Adrenal gland (tissue), 12 donors: Measurements from ENCODE around the gene PSMA5. TPM values are rescaled to one million over a fixed set of nuclear protein-coding genes. Genes with fewer than 3 reads are reported as not detected.
"Not testable (repeated sequence)": the region's sequence is repeated elsewhere in the genome, so short reads cannot be mapped to it uniquely, and the experiment has no call there.

ENCODE experiments used
- DNase-seq, 7 donors: peaks; one replicate each; pipeline ENCODE4 v3.0.0-alpha.2; 2019 to 2020
- H3K27ac ChIP-seq, 5 donors: fragments of 200-600 bp; sonication (generic) in 4 of 5; 1 replicate in 3 of 5; 2 replicates in 2 of 5; pipeline versions ENCODE4 v1.5.1 to v1.8.0; 2016 to 2020; ENCODE audit warnings: mild to moderate bottlenecking in 1 of 5
- H3K27me3 ChIP-seq: fragments of 200-600 bp; 2 replicates; pipeline ENCODE4 v1.8.0; 2021
- H3K36me3 ChIP-seq, 2 donors: fragments of 200-600 bp; replicated peaks in 1 of 2; 1 replicate in 1 of 2; 2 replicates in 1 of 2; pipeline versions ENCODE4 v1.5.1 to v1.8.0; 2018 to 2022
- H3K4me1 ChIP-seq, 2 donors: fragments of 200-600 bp; replicated peaks in 1 of 2; 1 replicate in 1 of 2; 2 replicates in 1 of 2; pipeline versions ENCODE4 v1.5.1 to v1.8.0; 2018 to 2021
- H3K4me3 ChIP-seq, 4 donors: fragments of 200-600 bp; sonication (generic) in 3 of 4; one replicate each; pipeline ENCODE4 v1.5.1; 2016 to 2018
- H3K9me3 ChIP-seq, 3 donors: fragments of 200-600 bp; sonication (generic) in 1 of 3; replicated peaks in 1 of 3; 1 replicate in 2 of 3; 2 replicates in 1 of 3; pipeline versions ENCODE4 v1.5.1 to v1.8.0; 2016 to 2021
- POLR2A ChIP-seq, 2 donors: fragments of 450-650 bp; IDR thresholded peaks; one replicate each; pipeline ENCODE4 v1.6.1; 2017; ENCODE audit warnings: antibody characterized with exemption in 2 of 2, mild to moderate bottlenecking in 2 of 2, moderate library complexity in 1 of 2
- WGBS, 4 donors: extraction: QIAGEN DNeasy Blood & Tissue Kit in 2 of 4; methylation state at CpG; one replicate each; pipeline versions ENCODE4 v1.1.5 to v1.1.7; 2013 to 2017; 5-methylcytosine and 5-hydroxymethylcytosine counted together
- intact Hi-C, 2 donors: fragments of 100-400 bp; cut with DNase I; formaldehyde crosslinking; loops; one replicate each; pipeline versions ENCODE4 v1.14.1 to v1.15.0; 2022 to 2023
- polyA plus RNA-seq, 3 donors: library from polyadenylated mRNA; stranded (reverse); fragments of 200-250 nt in 2 of 3; fragments of 350-450 nt in 1 of 3; fragmentation: Illumina TruSeq in 1 of 3; extraction: RNeasy Lipid Tissue Mini Kit (QIAGEN cat#74804) in 1 of 3; gene quantifications; one replicate each; pipeline ENCODE4 v1.2.3, GENCODE V29; 2013 to 2014
- total RNA-seq, 9 donors: library from RNA; depleted of rRNA in 4 of 9; stranded (reverse); fragments of >200 nt in 4 of 9; fragments of 120-200 nt in 1 of 9; fragmentation: NEBNext Ultra II Directional in 1 of 9; extraction: Animal tissue kit (Norgen Biotek cat#: 25700) in 1 of 9; gene quantifications; one replicate each; pipeline versions ENCODE4 v1.1.0 to v1.2.4, GENCODE V29; 2013 to 2023
- TF ChIP-seq, protein P1 (sequence below), 6 experiments: fragments of 450-650 bp in 4 of 6; fragments of 200-600 bp in 2 of 6; sonication (generic) in 1 of 6; IDR thresholded peaks; 1 replicate in 5 of 6; 2 replicates in 1 of 6; pipeline versions ENCODE4 v1.5.1 to v1.8.0; 2016 to 2021; ENCODE audit warnings: antibody characterized with exemption in 6 of 6, mild to moderate bottlenecking in 2 of 6, moderate library complexity in 1 of 6
- donor health status: healthy with polysubstance abuse.
- donor health status: Bipolar disorder and iron deficiency.
- donor health status: DM: yes; HTN: yes; CAD: no.
- donor health status: DM: no; HTN: no; CAD: no.
- donor health status: DM: no; HTN: no; CAD: no.
- donor health status: DM: yes; HTN: yes; CAD: no.

Gene PSMA5
- total and polyA plus RNA-seq, 12 donors, result 22.8 to 187 (median 63.4) TPM

DNA sequence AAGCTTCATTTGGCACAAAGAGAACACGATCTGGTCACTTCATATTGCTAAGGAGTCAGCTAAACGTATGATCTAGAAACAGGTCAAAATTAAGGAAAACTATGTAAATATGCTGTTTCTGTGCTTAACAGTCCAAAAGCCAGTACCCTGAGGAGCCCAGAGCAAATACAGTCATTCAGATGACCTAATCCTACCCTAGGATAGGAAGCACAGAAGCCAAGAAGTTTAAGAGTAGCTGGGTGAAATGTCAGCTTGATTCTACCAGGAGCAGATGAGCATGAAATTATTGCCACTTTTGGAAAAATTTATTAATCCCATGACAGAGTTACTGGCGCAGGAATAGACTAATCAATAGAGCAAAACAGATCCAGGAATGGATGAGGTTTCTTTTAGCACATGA is 46.8 kb downstream of the PSMA5 start:
- DNase-seq, result no peak
- Histone ChIP-seq H3K4me1 (peaks cover 5 to 15% of the 10 kb centered on the region in 2 donors), H3K27me3 (no peaks in the 10 kb centered on the region), H3K9me3 (no peaks in the 10 kb centered on the region), H3K36me3 (no peaks in the 10 kb centered on the region), H3K4me3 (no peak overlapping the region), H3K27ac (no peak overlapping the region)
- TF ChIP-seq POLR2A (IDR thresholded peaks at IDR 0.05), result no peak
- TF ChIP-seq, protein P1, sequence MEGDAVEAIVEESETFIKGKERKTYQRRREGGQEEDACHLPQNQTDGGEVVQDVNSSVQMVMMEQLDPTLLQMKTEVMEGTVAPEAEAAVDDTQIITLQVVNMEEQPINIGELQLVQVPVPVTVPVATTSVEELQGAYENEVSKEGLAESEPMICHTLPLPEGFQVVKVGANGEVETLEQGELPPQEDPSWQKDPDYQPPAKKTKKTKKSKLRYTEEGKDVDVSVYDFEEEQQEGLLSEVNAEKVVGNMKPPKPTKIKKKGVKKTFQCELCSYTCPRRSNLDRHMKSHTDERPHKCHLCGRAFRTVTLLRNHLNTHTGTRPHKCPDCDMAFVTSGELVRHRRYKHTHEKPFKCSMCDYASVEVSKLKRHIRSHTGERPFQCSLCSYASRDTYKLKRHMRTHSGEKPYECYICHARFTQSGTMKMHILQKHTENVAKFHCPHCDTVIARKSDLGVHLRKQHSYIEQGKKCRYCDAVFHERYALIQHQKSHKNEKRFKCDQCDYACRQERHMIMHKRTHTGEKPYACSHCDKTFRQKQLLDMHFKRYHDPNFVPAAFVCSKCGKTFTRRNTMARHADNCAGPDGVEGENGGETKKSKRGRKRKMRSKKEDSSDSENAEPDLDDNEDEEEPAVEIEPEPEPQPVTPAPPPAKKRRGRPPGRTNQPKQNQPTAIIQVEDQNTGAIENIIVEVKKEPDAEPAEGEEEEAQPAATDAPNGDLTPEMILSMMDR (IDR thresholded peaks at IDR 0.05), result no peak
- intact Hi-C loops, result no loop called here
- 82 to 92% (median 89%) methylated on average over 3 of the region's 3 CpGs for WGBS, 4 donors

DNA sequence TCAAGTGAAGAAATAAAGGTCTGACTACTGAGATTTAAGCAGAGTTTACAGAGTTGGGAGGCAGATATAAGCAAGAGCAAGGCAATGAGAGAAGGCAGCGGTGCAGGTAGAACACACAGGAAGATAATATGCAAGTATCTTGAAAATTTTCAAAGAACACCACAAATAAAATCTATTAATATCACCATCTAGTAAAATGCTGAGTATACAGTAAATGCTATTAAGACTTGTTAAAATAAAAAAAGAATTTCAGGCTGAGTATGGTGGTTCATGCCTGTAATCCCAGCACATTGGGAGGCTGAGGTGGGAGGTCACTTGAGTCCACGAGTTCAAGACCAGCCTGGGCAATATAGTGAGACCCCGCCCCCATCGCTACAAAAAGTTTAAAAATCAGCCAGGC is 48.5 kb downstream of the PSMA5 start:
- H3K4me1 ChIP-seq, result peaks cover 5 to 17% of the 10 kb centered on the region in 2 donors
- intact Hi-C loops, result no loop called here

DNA sequence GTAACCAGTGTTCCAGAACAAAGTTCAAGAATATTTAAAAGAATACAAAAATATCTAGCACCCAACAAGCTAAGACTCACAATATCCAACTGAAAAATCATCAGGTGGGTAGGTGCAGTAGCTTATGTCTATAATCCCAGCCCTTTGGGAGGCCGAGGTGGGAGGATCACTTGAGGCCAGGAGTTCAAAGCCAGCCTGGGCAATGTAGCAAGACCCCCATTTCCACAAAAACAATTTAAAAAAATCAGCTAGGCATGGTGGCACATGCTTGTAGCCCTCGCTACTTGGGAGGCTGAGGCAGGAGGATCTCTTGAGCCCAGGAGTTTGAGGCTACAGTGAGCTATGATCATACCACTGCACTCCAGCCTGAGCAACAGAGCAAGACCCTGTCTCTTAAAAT is 52.6 kb downstream of the PSMA5 start:
- H3K36me3 ChIP-seq, H3K4me3 ChIP-seq, H3K27me3 ChIP-seq, intact Hi-C loops, H3K9me3 ChIP-seq, H3K27ac ChIP-seq, DNase-seq: not testable (repeated sequence)
- 93 to 100% (median 98%) methylated on average over 2 of the region's 2 CpGs for WGBS, 4 donors
- peaks cover 0 to 28% of the 10 kb centered on the region in 2 donors for H3K4me1 ChIP-seq

More for the DNA sequence above, 48.5 kb downstream of the PSMA5 start:
- H3K27me3 ChIP-seq, result no peaks in the 10 kb centered on the region
- TF ChIP-seq POLR2A (IDR thresholded peaks at IDR 0.05), result no peak
- TF ChIP-seq, protein P1 (IDR thresholded peaks at IDR 0.05), result no peak
- no peaks in the 10 kb centered on the region for H3K36me3 ChIP-seq
- no peaks in the 10 kb centered on the region for H3K9me3 ChIP-seq
- no peak overlapping the region for H3K4me3 ChIP-seq
- 91 to 98% (median 94%) methylated on average over 4 of the region's 4 CpGs for WGBS, 4 donors
- DNase-seq, result no peak
- no peak overlapping the region for H3K27ac ChIP-seq

DNA sequence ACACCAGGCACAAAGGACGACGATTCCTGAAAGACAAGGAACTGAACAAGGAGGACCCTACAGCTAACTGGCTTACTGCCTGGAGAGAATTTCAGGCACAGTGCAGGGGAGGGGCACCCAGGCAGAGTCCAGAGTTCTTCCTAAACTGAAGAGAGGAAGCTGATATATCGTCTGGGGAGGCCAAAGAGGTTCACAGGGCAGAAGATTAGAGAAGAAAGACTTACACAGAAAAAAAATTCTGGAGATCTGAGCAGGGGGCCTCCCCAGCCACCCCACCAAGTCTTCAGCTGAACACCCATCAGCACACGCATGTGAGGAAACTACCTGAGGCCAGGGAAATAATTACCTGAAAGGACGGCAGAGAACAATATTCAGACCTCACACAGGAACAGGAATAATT is 53.1 kb downstream of the PSMA5 start:
- TF ChIP-seq, protein P1 (IDR thresholded peaks at IDR 0.05), result no peak
- TF ChIP-seq POLR2A (IDR thresholded peaks at IDR 0.05), result no peak
- Histone ChIP-seq H3K36me3 (no peaks in the 10 kb centered on the region), H3K4me1 (peaks cover 0 to 28% of the 10 kb centered on the region in 2 donors), H3K4me3 (no peak overlapping the region), H3K9me3 (no peaks in the 10 kb centered on the region), H3K27ac (no peak overlapping the region), H3K27me3 (no peaks in the 10 kb centered on the region)
- intact Hi-C loops, result no loop called here
- WGBS, 4 donors, result 67 to 76% (median 71%) methylated on average over 5 of the region's 5 CpGs
- no peak for DNase-seq

DNA sequence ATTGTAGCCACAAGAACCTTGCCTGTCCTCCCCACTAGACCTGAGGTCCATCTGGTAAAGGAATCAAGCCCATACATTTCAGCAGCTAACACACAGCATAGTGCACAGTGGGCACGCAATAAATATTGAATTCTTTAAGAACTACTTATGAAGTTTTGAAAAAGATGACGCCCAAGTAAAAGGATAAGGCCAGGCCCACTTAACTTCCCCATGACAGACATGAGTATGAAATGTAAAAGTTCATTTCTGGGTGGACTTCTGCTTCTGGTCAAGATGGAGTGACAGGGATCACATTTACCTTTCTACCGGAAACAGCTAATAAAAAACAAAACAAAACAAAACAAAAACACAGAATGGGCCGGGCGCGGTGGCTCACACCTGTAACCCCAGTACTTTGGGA is 54.0 kb downstream of the PSMA5 start:
- Histone ChIP-seq H3K4me1 (peaks cover 0 to 28% of the 10 kb centered on the region in 2 donors), H3K4me3 (no peak overlapping the region), H3K9me3 (no peaks in the 10 kb centered on the region), H3K27me3 (no peaks in the 10 kb centered on the region), H3K36me3 (no peaks in the 10 kb centered on the region), H3K27ac (no peak overlapping the region)
- WGBS, 4 donors, result 87 to 95% (median 91%) methylated on average over 6 of the region's 6 CpGs
- TF ChIP-seq, protein P1 (IDR thresholded peaks at IDR 0.05), result no peak
- no peak for TF ChIP-seq POLR2A (IDR thresholded peaks at IDR 0.05)
- DNase-seq, result no peak
- intact Hi-C loops, result no loop called here
